Tibial nerve (tissue), 4 donors: ENCODE results near the gene XPNPEP1.

Experiments used
- CTCF ChIP-seq, 5 experiments: fragments of 200-600 bp in 3 of 5; fragments of 450-650 bp in 2 of 5; sonication (generic) in 3 of 5; IDR thresholded peaks; one replicate each; pipeline ENCODE4 v1.5.1; 2016 to 2019; ENCODE audit warnings: antibody characterized with exemption in 5 of 5, mild to moderate bottlenecking in 3 of 5, moderate library complexity in 2 of 5
- EP300 ChIP-seq, 2 donors: sonication (generic); formaldehyde crosslinking; IDR thresholded peaks; one replicate each; pipeline ENCODE4 v1.6.1; 2017; ENCODE audit warnings: antibody characterized with exemption in 2 of 2, mild to moderate bottlenecking in 1 of 2
- POLR2A ChIP-seq, 2 donors: fragments of 450-650 bp; IDR thresholded peaks; one replicate each; pipeline ENCODE4 v1.6.1; 2017; ENCODE audit warnings: antibody characterized with exemption in 2 of 2, mild to moderate bottlenecking in 2 of 2, moderate library complexity in 2 of 2

- TF ChIP-seq CTCF (IDR thresholded peaks at IDR 0.05), result no peak
- no peak for TF ChIP-seq POLR2A (IDR thresholded peaks at IDR 0.05)
- no peak for TF ChIP-seq EP300 (IDR thresholded peaks at IDR 0.05)
Measured at GRCh38 chr10:109824206-109824605, 99.1 kb downstream of the XPNPEP1 start.
